Stimulated activated CD8-positive, alpha-beta memory T cell treated with anti-CD3 and anti-CD28 coated beads, Interleukin-4, amount 100 ng/mL, for 4 hours (primary cell): Measurements from ENCODE around the gene HSF2BP.
"Not testable (repeated sequence)": the region's sequence is repeated elsewhere in the genome, so short reads cannot be mapped to it uniquely, and the experiment has no call there.

Experiments
- DNase-seq, 2 donors: peaks; one replicate each; pipeline ENCODE4 v3.0.0-alpha.2; 2020; ENCODE audit warnings: low read depth in 2 of 2, low spot score in 1 of 2

The HSF2BP gene

DNA sequence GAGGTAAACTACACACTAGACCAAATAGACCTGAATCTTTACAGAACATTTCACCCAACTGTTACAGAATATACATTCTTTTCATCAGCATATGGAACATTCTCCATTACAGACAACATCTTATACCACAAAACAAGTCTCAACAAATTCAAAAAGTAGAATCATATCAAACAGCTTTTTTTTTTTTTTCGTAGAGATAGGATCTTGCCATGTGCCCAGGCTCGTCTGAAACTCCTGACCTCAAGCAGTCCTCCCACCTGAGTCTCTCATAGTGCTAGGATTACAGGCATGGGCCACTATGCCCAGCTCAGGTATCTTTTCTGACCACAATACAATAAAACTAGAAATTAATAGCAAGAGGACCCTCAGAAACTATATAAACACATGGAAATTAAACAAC, 36.5 kb downstream of the HSF2BP start:
- no peak for DNase-seq

- DNase-seq: no peak
Observed at GRCh38 chr21:43619856-43620255, 39.4 kb downstream of the HSF2BP start.

DNA sequence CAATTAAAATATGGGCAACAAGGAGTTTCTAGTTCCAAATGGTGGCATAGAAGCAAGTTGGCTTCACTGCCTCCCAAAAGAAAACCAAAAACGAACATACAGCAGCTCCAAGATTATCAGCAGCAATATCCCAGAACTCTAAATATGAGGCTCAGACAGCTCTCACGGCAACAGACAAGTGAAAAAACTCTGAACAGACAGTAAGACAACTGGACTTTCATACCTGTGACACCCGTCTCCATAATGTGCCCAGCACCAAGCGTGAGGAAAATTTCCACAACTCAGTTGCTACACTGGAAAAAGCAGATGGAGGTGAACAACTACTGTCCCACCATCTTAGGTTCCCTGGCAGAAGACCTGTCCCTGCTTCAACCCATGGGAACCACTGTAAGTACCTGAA, 39.9 kb downstream of the HSF2BP start:
- no peak for DNase-seq

GRCh38 chr21:43618940-43619339, 40.3 kb downstream of the HSF2BP start:
- no peak for DNase-seq

GRCh38 chr21:43616861-43617260, 42.4 kb downstream of the HSF2BP start:
- not testable (repeated sequence) for DNase-seq

- DNase-seq: no peak
Observed at GRCh38 chr21:43614839-43615238, 44.4 kb downstream of the HSF2BP start.

DNA sequence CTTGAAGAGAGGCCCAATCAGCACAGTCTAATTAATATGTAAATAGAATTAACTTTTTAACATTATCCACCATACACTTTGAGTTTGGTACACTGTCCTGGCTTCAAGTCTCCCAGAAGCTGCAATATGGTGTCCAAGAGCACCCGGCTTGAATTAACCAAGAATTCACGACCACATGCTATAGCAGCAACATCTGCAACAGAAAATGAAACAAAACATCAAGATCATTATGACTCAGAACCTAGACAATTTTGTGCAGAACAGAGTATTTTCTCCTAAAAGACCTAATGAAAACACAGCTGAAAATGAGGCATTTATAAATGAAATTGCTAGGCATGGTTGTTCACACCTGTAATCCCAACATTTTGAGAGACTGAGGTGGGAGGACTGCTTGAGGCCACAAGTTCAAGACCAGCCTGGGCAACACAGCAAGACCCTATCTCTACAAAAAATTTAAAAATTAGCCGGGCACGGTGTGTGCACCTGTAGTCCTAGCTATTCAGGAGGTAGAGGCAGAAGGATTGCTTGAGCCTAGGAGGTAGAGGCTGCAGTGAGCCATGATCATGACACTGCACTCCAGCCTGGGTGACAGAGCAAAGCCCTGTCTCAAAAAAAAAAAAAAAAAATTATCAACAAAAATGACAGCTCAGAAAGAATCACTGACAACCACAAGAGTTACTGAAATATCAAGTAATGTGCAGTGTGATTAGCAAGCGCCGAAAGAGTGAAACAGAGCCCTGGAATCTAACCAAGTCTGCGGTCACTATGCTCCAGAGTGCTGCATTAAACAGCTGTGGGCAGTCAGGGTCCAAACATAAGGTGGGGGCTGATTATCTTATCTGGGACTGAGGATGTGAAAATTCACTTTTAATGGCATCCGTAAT, 45.3 kb downstream of the HSF2BP start:
- no peak for DNase-seq

- no peak for DNase-seq
Observed at GRCh38 chr21:43611598-43612369, 47.5 kb downstream of the HSF2BP start.

- DNase-seq: no peak
Observed at GRCh38 chr21:43609501-43610340, 49.6 kb downstream of the HSF2BP start.

- DNase-seq: no peak
Observed at GRCh38 chr21:43608664-43609063, 50.6 kb downstream of the HSF2BP start.

- DNase-seq: no peak
Observed at GRCh38 chr21:43608225-43608624, 51.1 kb downstream of the HSF2BP start.

DNA sequence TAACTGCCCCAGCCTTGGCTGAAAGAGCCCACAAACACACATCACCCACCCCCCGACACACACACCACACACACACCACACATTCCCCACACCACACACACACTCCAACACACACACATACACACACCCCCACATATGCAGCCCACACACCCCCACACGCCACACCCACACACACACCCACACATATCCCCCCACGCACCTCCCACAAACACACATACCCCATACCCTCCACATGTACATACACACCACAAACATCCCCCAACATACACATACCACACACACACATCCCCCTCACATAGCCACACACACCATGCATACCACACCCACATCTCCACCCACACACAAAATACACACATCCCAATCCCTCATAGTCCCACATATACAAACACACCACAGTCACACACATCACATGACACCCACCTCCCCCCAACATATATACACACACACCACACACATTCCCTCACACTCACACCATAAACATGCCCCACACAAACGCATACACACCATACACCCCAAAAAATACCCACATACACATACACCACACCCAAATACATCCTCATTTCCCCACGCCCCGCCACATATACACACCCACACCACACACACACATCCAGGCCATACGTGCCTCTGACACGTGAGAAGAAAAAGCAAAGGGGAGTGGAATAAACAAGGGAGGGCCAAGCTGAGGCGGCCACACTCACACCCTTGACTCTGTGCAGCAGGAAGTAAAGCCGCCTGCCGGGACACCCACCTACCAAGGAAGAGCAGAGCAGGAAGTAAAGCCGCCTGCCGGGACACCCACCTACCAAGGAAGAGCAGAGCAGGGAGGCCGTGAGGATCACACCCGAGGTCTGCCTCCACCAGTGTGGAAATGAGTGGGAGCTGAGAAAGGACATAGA, 53.7 kb downstream of the HSF2BP start:
- DNase-seq: no peak

- DNase-seq: no peak
Observed at GRCh38 chr21:43604505-43605204, 54.6 kb downstream of the HSF2BP start.

GRCh38 chr21:43603641-43604504, 55.4 kb downstream of the HSF2BP start:
- no peak for DNase-seq

- no peak for DNase-seq
Observed at GRCh38 chr21:43603233-43603626, 56.1 kb downstream of the HSF2BP start.

- DNase-seq: no peak
Observed at GRCh38 chr21:43602266-43603232, 56.7 kb downstream of the HSF2BP start.

DNA sequence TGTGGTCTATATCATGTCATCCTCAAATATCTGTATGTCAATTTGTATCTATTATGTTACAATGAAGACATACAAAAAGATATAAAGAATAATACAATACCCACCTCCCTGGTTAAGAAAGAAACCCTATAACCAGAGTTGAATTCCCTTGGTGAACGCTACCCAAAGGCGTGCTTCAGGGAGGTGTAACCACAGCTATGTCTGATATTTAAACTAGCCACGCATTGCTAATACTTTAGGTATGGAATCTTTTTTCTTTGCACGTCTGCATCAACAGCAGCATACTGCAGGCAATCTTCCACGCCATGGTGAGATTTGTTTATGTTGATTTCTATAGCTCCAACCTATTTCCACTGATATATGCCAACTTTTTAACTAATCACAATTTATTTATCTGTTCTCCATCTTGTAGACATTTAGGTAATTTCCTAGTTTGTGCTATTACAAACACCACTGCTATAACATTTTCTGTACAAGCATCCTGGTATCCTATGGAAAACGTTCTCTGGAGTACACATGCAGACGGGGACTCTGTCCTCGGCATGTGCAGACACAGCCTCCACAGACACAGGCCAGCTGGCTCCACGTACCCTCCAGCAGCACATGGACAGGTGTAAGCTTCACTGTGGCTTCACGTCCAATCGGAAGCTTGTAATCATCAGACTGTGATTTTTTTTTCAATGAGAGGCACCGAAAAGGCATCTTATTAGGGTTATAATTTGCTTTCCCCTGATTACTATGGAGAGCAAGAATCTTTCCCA, 58.5 kb downstream of the HSF2BP start:
- no peak for DNase-seq
